Measurements from ENCODE around the gene YY1.

DNA sequence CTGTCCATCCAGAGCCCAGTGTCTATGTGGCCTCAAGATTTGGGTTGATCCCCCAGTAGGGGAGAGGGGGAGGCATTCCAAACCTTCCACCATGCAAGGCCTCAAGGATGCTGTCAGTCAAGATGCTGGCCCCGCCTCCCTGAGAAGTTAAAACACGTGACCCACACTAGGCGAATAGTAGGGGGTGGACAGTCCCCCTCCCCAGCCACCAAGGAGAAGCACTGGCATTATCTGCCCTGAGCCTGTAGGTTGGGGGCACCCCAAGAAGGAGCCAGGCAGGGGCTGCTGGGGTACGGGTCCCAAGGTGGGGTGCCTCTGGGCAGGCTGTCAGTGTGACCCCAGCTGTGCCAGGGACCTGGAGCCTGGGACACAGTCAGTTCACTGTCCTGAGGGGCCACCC is 65.0 kb downstream of the YY1 start:
- TF ChIP-seq, protein P1, sequence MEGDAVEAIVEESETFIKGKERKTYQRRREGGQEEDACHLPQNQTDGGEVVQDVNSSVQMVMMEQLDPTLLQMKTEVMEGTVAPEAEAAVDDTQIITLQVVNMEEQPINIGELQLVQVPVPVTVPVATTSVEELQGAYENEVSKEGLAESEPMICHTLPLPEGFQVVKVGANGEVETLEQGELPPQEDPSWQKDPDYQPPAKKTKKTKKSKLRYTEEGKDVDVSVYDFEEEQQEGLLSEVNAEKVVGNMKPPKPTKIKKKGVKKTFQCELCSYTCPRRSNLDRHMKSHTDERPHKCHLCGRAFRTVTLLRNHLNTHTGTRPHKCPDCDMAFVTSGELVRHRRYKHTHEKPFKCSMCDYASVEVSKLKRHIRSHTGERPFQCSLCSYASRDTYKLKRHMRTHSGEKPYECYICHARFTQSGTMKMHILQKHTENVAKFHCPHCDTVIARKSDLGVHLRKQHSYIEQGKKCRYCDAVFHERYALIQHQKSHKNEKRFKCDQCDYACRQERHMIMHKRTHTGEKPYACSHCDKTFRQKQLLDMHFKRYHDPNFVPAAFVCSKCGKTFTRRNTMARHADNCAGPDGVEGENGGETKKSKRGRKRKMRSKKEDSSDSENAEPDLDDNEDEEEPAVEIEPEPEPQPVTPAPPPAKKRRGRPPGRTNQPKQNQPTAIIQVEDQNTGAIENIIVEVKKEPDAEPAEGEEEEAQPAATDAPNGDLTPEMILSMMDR (IDR thresholded peaks at IDR 0.05) = no peak
- no peak for TF ChIP-seq ZFX (IDR thresholded peaks at IDR 0.05; ENCODE audit: borderline replicate concordance)
